ENCODE results near the gene AMOT. TPM values are rescaled to one million over a fixed set of nuclear protein-coding genes. Genes with fewer than 3 reads are reported as not detected.

AMOT gene
- total and polyA plus RNA-seq, 2 donors (not counting 1 experiment from before 2014, with no cell fraction given) = 0.91 to 5.2 TPM

DNA sequence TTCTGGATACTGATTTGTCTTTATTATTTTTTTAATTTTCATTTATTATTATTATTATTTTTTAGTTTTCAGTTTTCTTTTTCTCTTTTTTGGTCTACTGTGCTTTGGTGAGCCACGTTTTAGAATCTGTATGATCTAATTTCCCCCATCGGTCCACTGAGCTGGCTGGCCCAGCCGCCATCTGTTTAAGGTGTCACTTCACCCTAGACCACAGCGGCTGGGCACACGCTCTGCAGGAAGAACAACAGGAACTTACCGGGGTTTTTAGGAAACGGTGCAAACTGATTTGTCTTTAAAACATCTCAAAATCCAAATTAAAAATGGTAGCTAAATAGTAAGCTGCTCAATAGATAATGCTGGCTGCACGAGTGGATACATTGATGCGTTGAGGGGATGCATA lies 48.8 kb upstream of the AMOT start:
- intact Hi-C loops (cut with micrococcal nuclease) = no loop called here
- H3K4me3 ChIP-seq (ENCODE audit: control extremely low read depth in 1 of 5, extremely low read depth in 1 of 5, insufficient read depth in 1 of 5, low read depth in 2 of 5, low read length in 4 of 5) = no peak overlapping the region
- no peak overlapping the region for H3K4me2 ChIP-seq (replicated peaks; ENCODE audit: low read depth, low read length, poor library complexity, severe bottlenecking)
- Mint-ChIP-seq H3K9me3 (ENCODE audit: insufficient read depth) (no peaks in the 10 kb centered on the region), H3K4me1 (peaks cover 14% of the 10 kb centered on the region), H3K27ac (no peak overlapping the region), H3K27me3 (no peaks in the 10 kb centered on the region), H3K4me3 (no peak overlapping the region)
- peaks cover 6 to 9% of the 10 kb centered on the region in 2 donors for H3K4me1 ChIP-seq (ENCODE audit: control insufficient read depth in 2 of 2, insufficient read depth in 2 of 2, low read length in 2 of 2)
- H3K9me3 ChIP-seq (ENCODE audit: control extremely low read depth in 1 of 3, control insufficient read depth in 2 of 3, insufficient read depth in 1 of 3, low read length in 2 of 3) = no peaks in the 10 kb centered on the region
- no peak overlapping the region for H2AFZ ChIP-seq (ENCODE audit: insufficient read depth, low read depth, low read length, poor library complexity, severe bottlenecking)
- DNase-seq = peak; percentile 2
- no peaks in the 10 kb centered on the region for H4K20me1 ChIP-seq (ENCODE audit: control insufficient read depth, insufficient read depth, low read length, poor library complexity, severe bottlenecking)
- CTCF ChIA-PET = no interaction called here
- H3K27ac ChIP-seq (ENCODE audit: low read length in 2 of 2) = no peak overlapping the region
- no peaks in the 10 kb centered on the region for H3K79me2 ChIP-seq (ENCODE audit: control insufficient read depth, insufficient read depth, low read length)
- H3K27me3 ChIP-seq (replicated peaks in 1 of 4; ENCODE audit: control extremely low read depth in 1 of 4, control insufficient read depth in 3 of 4, insufficient read depth in 4 of 4, low read length in 3 of 4) = no peaks in the 10 kb centered on the region
- no peak for TF ChIP-seq EZH2 (IDR thresholded peaks at IDR 0.05; ENCODE audit: borderline replicate concordance, insufficient read depth, low read depth, low read length, poor library complexity, severe bottlenecking)
- no peak for TF ChIP-seq CTCF (IDR thresholded peaks at IDR 0.05)
- POLR2A ChIA-PET = no interaction called here
- no peaks in the 10 kb centered on the region for H3K36me3 ChIP-seq (replicated peaks in 1 of 2; ENCODE audit: control extremely low read depth in 1 of 2, control insufficient read depth in 1 of 2, extremely low read depth in 1 of 2, insufficient read depth in 2 of 2, low read length in 1 of 2)
- no peak overlapping the region for H3K9ac ChIP-seq (ENCODE audit: low read length)
- ATAC-seq (ENCODE audit: low read depth) = no peak
- WGBS (ENCODE audit: insufficient coverage) = no CpG with 5 or more reads among the region's 9 CpGs

- Histone ChIP-seq H4K20me1 (ENCODE audit: control insufficient read depth, insufficient read depth, low read length, poor library complexity, severe bottlenecking) (no peaks in the 10 kb centered on the region), H3K36me3 (replicated peaks in 1 of 2; ENCODE audit: control extremely low read depth in 1 of 2, control insufficient read depth in 1 of 2, extremely low read depth in 1 of 2, insufficient read depth in 2 of 2, low read length in 1 of 2) (no peaks in the 10 kb centered on the region), H2AFZ (ENCODE audit: insufficient read depth, low read depth, low read length, poor library complexity, severe bottlenecking) (no peak overlapping the region), H3K79me2 (ENCODE audit: control insufficient read depth, insufficient read depth, low read length) (no peaks in the 10 kb centered on the region), H3K9ac (ENCODE audit: low read length) (no peak overlapping the region), H3K4me1 (ENCODE audit: control insufficient read depth in 2 of 2, insufficient read depth in 2 of 2, low read length in 2 of 2) (peaks cover 6 to 9% of the 10 kb centered on the region in 2 donors), H3K27me3 (replicated peaks in 1 of 4; ENCODE audit: control extremely low read depth in 1 of 4, control insufficient read depth in 3 of 4, insufficient read depth in 4 of 4, low read length in 3 of 4) (no peaks in the 10 kb centered on the region), H3K9me3 (ENCODE audit: control extremely low read depth in 1 of 3, control insufficient read depth in 2 of 3, insufficient read depth in 1 of 3, low read length in 2 of 3) (no peaks in the 10 kb centered on the region), H3K4me2 (replicated peaks; ENCODE audit: low read depth, low read length, poor library complexity, severe bottlenecking) (no peak overlapping the region), H3K4me3 (ENCODE audit: control extremely low read depth in 1 of 5, extremely low read depth in 1 of 5, insufficient read depth in 1 of 5, low read depth in 2 of 5, low read length in 4 of 5) (no peak overlapping the region), H3K27ac (ENCODE audit: low read length in 2 of 2) (no peak overlapping the region)
- intact Hi-C loops (cut with micrococcal nuclease) = no loop called here
- TF ChIP-seq EZH2 (IDR thresholded peaks at IDR 0.05; ENCODE audit: borderline replicate concordance, insufficient read depth, low read depth, low read length, poor library complexity, severe bottlenecking) (no peak), CTCF (IDR thresholded peaks at IDR 0.05) (no peak)
- DNase-seq (no peak), ATAC-seq (ENCODE audit: low read depth) (no peak)
- Mint-ChIP-seq H3K4me1 (peaks cover 14% of the 10 kb centered on the region), H3K4me3 (no peak overlapping the region), H3K27me3 (no peaks in the 10 kb centered on the region), H3K9me3 (ENCODE audit: insufficient read depth) (no peaks in the 10 kb centered on the region), H3K27ac (no peak overlapping the region)
- POLR2A ChIA-PET = no interaction called here
- CTCF ChIA-PET = no interaction called here
- no CpG with 5 or more reads among the region's 2 CpGs for WGBS (ENCODE audit: insufficient coverage)
These were observed 48.3 kb upstream of the AMOT start for GRCh38 chrX:112888916-112889315.

Data from B cell (primary cell).